ENCODE results near the gene LILRA2.

GRCh38 chr19:54622431-54622830 lies 48.8 kb downstream of the LILRA2 start:
- TF ChIP-seq LCORL (IDR thresholded peaks at IDR 0.05) (no peak), LCORL (CRISPR knock-in tag; IDR thresholded peaks at IDR 0.05) (no peak), RBFOX2 (IDR thresholded peaks at IDR 0.05; ENCODE audit: low read depth, low read length) (no peak), GABPA (IDR thresholded peaks at IDR 0.05; ENCODE audit: low read depth, low read length) (no peak), GABPA (CRISPR knock-in tag; IDR thresholded peaks at IDR 0.05; ENCODE audit: low read depth) (no peak), CTCF (CRISPR knock-in tag; IDR thresholded peaks at IDR 0.05) (no peak), KDM5A (IDR thresholded peaks at IDR 0.05; ENCODE audit: borderline replicate concordance, low read length) (no peak), SPEN (CRISPR knock-in tag; IDR thresholded peaks at IDR 0.05; ENCODE audit: low read depth) (no peak), EZH2 (conservative IDR thresholded peaks at IDR 0.05; ENCODE audit: low read depth, low read length) (no peak), GABPB1 (CRISPR knock-in tag; IDR thresholded peaks at IDR 0.05) (no peak), BHLHE40 (IDR thresholded peaks at IDR 0.05; ENCODE audit: low read length) (no peak), ZNF766 (CRISPR knock-in tag; IDR thresholded peaks at IDR 0.05; ENCODE audit: borderline replicate concordance) (no peak), RERE (CRISPR knock-in tag; IDR thresholded peaks at IDR 0.05; ENCODE audit: low read depth) (no peak), FOXK2 (IDR thresholded peaks at IDR 0.05) (no peak), ZMYM2 (CRISPR knock-in tag; IDR thresholded peaks at IDR 0.05) (no peak)
